Transverse colon (tissue), 4 donors: ENCODE results near the gene UNC5A. TPM values are rescaled to one million over a fixed set of nuclear protein-coding genes. Genes with fewer than 3 reads are reported as not detected.

Source experiments
- DNase-seq: peaks from one replicate; pipeline ENCODE4 v3.0.0-alpha.2; 2019
- H3K27ac ChIP-seq, 4 donors: fragments of 200-600 bp; sonication (generic); 2 replicates each; pipeline ENCODE4 v1.5.1; 2016 to 2018; ENCODE audit warnings: inconsistent platforms in 4 of 4
- H3K27me3 ChIP-seq: fragments of 200-600 bp; sonication (generic); 2 replicates; pipeline ENCODE4 v1.5.1; 2017; ENCODE audit warnings: inconsistent platforms
- H3K36me3 ChIP-seq, 4 donors: fragments of 200-600 bp; sonication (generic); 2 replicates each; pipeline ENCODE4 v1.5.1; 2017 to 2019; ENCODE audit warnings: inconsistent platforms in 4 of 4
- H3K4me1 ChIP-seq, 4 donors: fragments of 200-600 bp; sonication (generic); 2 replicates each; pipeline ENCODE4 v1.5.1; 2017 to 2020; ENCODE audit warnings: inconsistent platforms in 4 of 4
- H3K4me3 ChIP-seq, 4 donors: fragments of 200-600 bp; sonication (generic); 1 replicate in 1 of 4; 2 replicates in 3 of 4; pipeline versions ENCODE4 v1.5.1 to v1.6.1; 2017 to 2019; ENCODE audit warnings: inconsistent platforms in 4 of 4
- H3K9me3 ChIP-seq, 2 donors: fragments of 200-600 bp; sonication (generic); 2 replicates each; pipeline ENCODE4 v1.5.1; 2017 to 2019; ENCODE audit warnings: inconsistent platforms in 2 of 2
- EP300 ChIP-seq: sonication (generic); formaldehyde crosslinking; IDR thresholded peaks from one replicate; pipeline ENCODE4 v1.6.1; 2017; ENCODE audit warnings: antibody characterized with exemption, low read depth
- POLR2A ChIP-seq: fragments of 450-650 bp; IDR thresholded peaks from one replicate; pipeline ENCODE4 v1.6.1; 2016; ENCODE audit warnings: antibody characterized with exemption, mild to moderate bottlenecking, moderate library complexity
- POLR2AphosphoS5 ChIP-seq, 3 donors: sonication (generic); formaldehyde crosslinking; IDR thresholded peaks; one replicate each; pipeline ENCODE4 v1.6.1; 2016; ENCODE audit warnings: antibody characterized with exemption in 3 of 3
- WGBS, 2 donors: methylation state at CpG; one replicate each; pipeline ENCODE4 v1.1.5; 2018; ENCODE audit warnings: low coverage in 1 of 2; 5-methylcytosine and 5-hydroxymethylcytosine counted together
- in situ Hi-C, 4 donors: fragments of 200-750 bp; cut with MboI; loops; one replicate each; pipeline versions ENCODE4 v1.15.0 to v1.15.1; 2017; ENCODE audit warnings: low sequenced_read_pairs in 3 of 4, low pct_ligation_motif_present in 1 of 4, low pct_unique_long_range_greater_than_20kb in 1 of 4
- intact Hi-C: fragments of 100-400 bp; cut with DNase I; formaldehyde crosslinking; loops from one replicate; pipeline ENCODE4 v1.15.1; 2023; ENCODE audit warnings: low total_unique reads
- total RNA-seq, 4 donors: library from RNA; depleted of rRNA; stranded (reverse); fragments of >200 nt; gene quantifications; one replicate each; pipeline ENCODE4 v1.1.0, GENCODE V29; 2016
- TF ChIP-seq, protein P1 (sequence below), 5 experiments: fragments of 200-600 bp in 3 of 5; fragments of 450-650 bp in 2 of 5; sonication (generic) in 3 of 5; IDR thresholded peaks; 1 replicate in 2 of 5; 2 replicates in 3 of 5; pipeline ENCODE4 v1.5.1; 2016 to 2017; ENCODE audit warnings: antibody characterized with exemption in 5 of 5, inconsistent platforms in 3 of 5, mild to moderate bottlenecking in 2 of 5, moderate library complexity in 1 of 5

The UNC5A gene
- total RNA-seq, 4 donors from 2014 or later: 0.32 TPM; not detected in 3

GRCh38 chr5:176816043-176816745 lies 5.8 kb downstream of the UNC5A start:
- peaks cover 96% of the 10 kb centered on the region for H3K27me3 ChIP-seq
- no peak overlapping the region for H3K4me3 ChIP-seq
- no peak for DNase-seq
- no peaks in the 10 kb centered on the region for H3K9me3 ChIP-seq
- no peak overlapping the region for H3K27ac ChIP-seq
- intact Hi-C loops: no loop called here
- no peak for TF ChIP-seq EP300
- TF ChIP-seq, protein P1, sequence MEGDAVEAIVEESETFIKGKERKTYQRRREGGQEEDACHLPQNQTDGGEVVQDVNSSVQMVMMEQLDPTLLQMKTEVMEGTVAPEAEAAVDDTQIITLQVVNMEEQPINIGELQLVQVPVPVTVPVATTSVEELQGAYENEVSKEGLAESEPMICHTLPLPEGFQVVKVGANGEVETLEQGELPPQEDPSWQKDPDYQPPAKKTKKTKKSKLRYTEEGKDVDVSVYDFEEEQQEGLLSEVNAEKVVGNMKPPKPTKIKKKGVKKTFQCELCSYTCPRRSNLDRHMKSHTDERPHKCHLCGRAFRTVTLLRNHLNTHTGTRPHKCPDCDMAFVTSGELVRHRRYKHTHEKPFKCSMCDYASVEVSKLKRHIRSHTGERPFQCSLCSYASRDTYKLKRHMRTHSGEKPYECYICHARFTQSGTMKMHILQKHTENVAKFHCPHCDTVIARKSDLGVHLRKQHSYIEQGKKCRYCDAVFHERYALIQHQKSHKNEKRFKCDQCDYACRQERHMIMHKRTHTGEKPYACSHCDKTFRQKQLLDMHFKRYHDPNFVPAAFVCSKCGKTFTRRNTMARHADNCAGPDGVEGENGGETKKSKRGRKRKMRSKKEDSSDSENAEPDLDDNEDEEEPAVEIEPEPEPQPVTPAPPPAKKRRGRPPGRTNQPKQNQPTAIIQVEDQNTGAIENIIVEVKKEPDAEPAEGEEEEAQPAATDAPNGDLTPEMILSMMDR (IDR thresholded peaks at IDR 0.05): no peak
- peaks cover 0 to 14% (median 12%) of the 10 kb centered on the region in 4 donors for H3K4me1 ChIP-seq
- WGBS, 2 donors: 56% methylated on average over 5 of the region's 5 CpGs; no CpG with 5 or more reads in 1 of the 2 donors
- no peaks in the 10 kb centered on the region for H3K36me3 ChIP-seq
- in situ Hi-C loops: no loop called here

DNA sequence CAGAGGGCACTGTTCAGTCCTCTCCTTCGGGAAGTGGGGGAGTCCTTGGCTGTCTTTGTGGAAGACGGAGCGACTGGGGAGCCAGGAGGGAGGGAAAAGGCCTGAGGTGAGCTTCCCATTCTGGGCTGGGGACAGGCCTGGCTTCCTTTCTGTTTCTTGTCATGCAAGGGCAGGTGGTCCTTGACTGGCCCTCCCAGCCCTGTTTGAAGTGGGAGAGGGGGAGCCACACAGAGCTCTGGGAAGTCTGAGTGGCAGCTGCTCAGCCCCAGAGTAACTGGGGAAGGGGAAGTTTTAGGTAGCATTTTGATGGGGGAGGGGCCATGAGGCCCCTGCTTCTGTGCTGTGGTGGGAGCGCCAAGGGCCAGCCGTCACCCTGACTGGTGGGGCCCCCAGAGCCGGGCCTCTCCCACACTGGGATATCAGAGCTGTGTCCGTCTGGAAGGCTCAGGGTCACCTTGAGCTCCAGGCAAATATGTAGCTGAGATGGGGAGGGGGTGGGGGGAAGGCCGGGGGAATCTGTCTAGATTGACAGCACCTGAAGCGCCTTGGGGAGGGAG lies 6.5 kb downstream of the UNC5A start:
- Histone ChIP-seq H3K36me3 (no peaks in the 10 kb centered on the region), H3K27ac (no peak overlapping the region), H3K4me1 (peaks cover 0 to 14% (median 12%) of the 10 kb centered on the region in 4 donors), H3K9me3 (no peaks in the 10 kb centered on the region), H3K4me3 (no peak overlapping the region), H3K27me3 (peaks cover 89% of the 10 kb centered on the region)
- intact Hi-C loops: no loop called here
- in situ Hi-C loops: no loop called here
- WGBS, 2 donors: 36% methylated on average over 9 of the region's 9 CpGs; no CpG with 5 or more reads in 1 of the 2 donors
- no peak for DNase-seq
- TF ChIP-seq, protein P1 (IDR thresholded peaks at IDR 0.05): no peak
- TF ChIP-seq POLR2A (no peak), POLR2AphosphoS5 (IDR thresholded peaks at IDR 0.05) (no peak), EP300 (no peak)

GRCh38 chr5:176817369-176817840 lies 7.0 kb downstream of the UNC5A start:
- Histone ChIP-seq H3K27me3 (peaks cover 86% of the 10 kb centered on the region), H3K4me3 (peak overlapping the region in 2 of 4 donors; percentile 38 to 52), H3K4me1 (peaks cover 0 to 14% (median 12%) of the 10 kb centered on the region in 4 donors), H3K36me3 (no peaks in the 10 kb centered on the region), H3K27ac (no peak overlapping the region), H3K9me3 (no peaks in the 10 kb centered on the region)
- in situ Hi-C loops (no loop called here), intact Hi-C loops (no loop called here)
- TF ChIP-seq POLR2AphosphoS5 (IDR thresholded peaks at IDR 0.05): no peak
- TF ChIP-seq EP300: no peak
- TF ChIP-seq, protein P1 (IDR thresholded peaks at IDR 0.05): no peak
- TF ChIP-seq POLR2A: no peak
- WGBS, 2 donors: 3% methylated on average over 17 of the region's 42 CpGs; no CpG with 5 or more reads in 1 of the 2 donors
- no peak for DNase-seq

GRCh38 chr5:176817841-176818377 lies 7.5 kb downstream of the UNC5A start:
- TF ChIP-seq POLR2A: no peak
- TF ChIP-seq, protein P1 (IDR thresholded peaks at IDR 0.05): peak in 1 of 5 experiments; percentile 23
- intact Hi-C loops (no loop called here), in situ Hi-C loops (no loop called here)
- no peaks in the 10 kb centered on the region for H3K9me3 ChIP-seq
- 1% methylated on average over 35 of the region's 55 CpGs; no CpG with 5 or more reads in 1 of the 2 donors for WGBS, 2 donors
- no peaks in the 10 kb centered on the region for H3K36me3 ChIP-seq
- H3K27me3 ChIP-seq: peaks cover 85% of the 10 kb centered on the region
- DNase-seq: no peak
- H3K4me1 ChIP-seq: peaks cover 0 to 14% (median 12%) of the 10 kb centered on the region in 4 donors
- H3K4me3 ChIP-seq: peak overlapping the region in 2 of 4 donors; percentile 38 to 52
- no peak overlapping the region for H3K27ac ChIP-seq
